B cell (primary cell): Measurements from ENCODE around the gene LSM10. TPM values are rescaled to one million over a fixed set of nuclear protein-coding genes. Genes with fewer than 3 reads are reported as not detected.

Source experiments
- ATAC-seq: fragments of 200-7000 bp; cut with Tn5 transposase; one replicate; pipeline ENCODE4 v1.10.0; 2021; ENCODE audit warnings: low read depth, mild to moderate bottlenecking, moderate number of reproducible peaks, moderate library complexity
- CTCF ChIA-PET: fragments of 350-600 bp; sonication (Branson Sonifier 250); formaldehyde crosslinking; loops from one replicate; lab custom pipeline; 2021; ENCODE audit warnings: antibody characterized with exemption, inconsistent platforms; lab: Charles Lee
- POLR2A ChIA-PET: fragments of 350-600 bp; sonication (Branson Sonifier 250); formaldehyde crosslinking; loops from one replicate; lab custom pipeline; 2021; ENCODE audit warnings: antibody characterized with exemption; lab: Charles Lee
- DNase-seq: peaks from one replicate; pipeline ENCODE4 v3.0.0; 2013
- H2AFZ ChIP-seq: 2 replicates; pipeline ENCODE4 v1.6.1; 2012; ENCODE audit warnings: mild to moderate bottlenecking, low read depth, low read length; ENCODE audit not compliant: insufficient read depth, poor library complexity, severe bottlenecking
- H3K27ac ChIP-seq, 2 donors: 1 replicate in 1 of 2; 2 replicates in 1 of 2; pipeline ENCODE4 v1.5.1; 2012 to 2013; ENCODE audit warnings: low read length in 2 of 2, mild to moderate bottlenecking in 2 of 2, moderate library complexity in 1 of 2
- H3K27me3 ChIP-seq, 4 experiments: fragments of 200-600 bp in 1 of 4; sonication (generic) in 1 of 4; replicated peaks in 1 of 4; 1 replicate in 2 of 4; 2 replicates in 2 of 4; pipeline versions ENCODE4 v1.6.1 to v1.7.0; 2013 to 2016; ENCODE audit warnings: low read length in 3 of 4, mild to moderate bottlenecking in 2 of 4, mixed read lengths in 1 of 4, moderate library complexity in 1 of 4; ENCODE audit not compliant: insufficient read depth in 4 of 4, control insufficient read depth in 3 of 4; ENCODE audit errors: control extremely low read depth in 1 of 4
- H3K36me3 ChIP-seq, 2 experiments: replicated peaks in 1 of 2; 1 replicate in 1 of 2; 2 replicates in 1 of 2; pipeline versions ENCODE4 v1.6.1 to v1.7.1; 2013; ENCODE audit warnings: low read length in 1 of 2; ENCODE audit not compliant: insufficient read depth in 2 of 2, control insufficient read depth in 1 of 2; ENCODE audit errors: control extremely low read depth in 1 of 2, extremely low read depth in 1 of 2
- H3K4me1 ChIP-seq, 2 donors: fragments of 200-600 bp in 1 of 2; sonication (generic) in 1 of 2; 1 replicate in 1 of 2; 2 replicates in 1 of 2; pipeline versions ENCODE4 v1.5.1 to v1.6.1; 2013 to 2017; ENCODE audit warnings: low read length in 2 of 2; ENCODE audit not compliant: control insufficient read depth in 2 of 2, insufficient read depth in 2 of 2
- H3K4me2 ChIP-seq: replicated peaks from 2 replicates; pipeline ENCODE3; 2012; ENCODE audit warnings: mild to moderate bottlenecking, low read depth, low read length; ENCODE audit not compliant: poor library complexity, severe bottlenecking
- H3K4me3 ChIP-seq, 5 experiments: fragments of 200-600 bp in 1 of 5; sonication (generic) in 1 of 5; 1 replicate in 3 of 5; 2 replicates in 2 of 5; pipeline versions ENCODE4 v1.5.1 to v1.7.0; 2011 to 2016; ENCODE audit warnings: low read length in 4 of 5, mild to moderate bottlenecking in 4 of 5, low read depth in 2 of 5, control low read depth in 1 of 5, moderate library complexity in 1 of 5; ENCODE audit not compliant: insufficient read depth in 1 of 5; ENCODE audit errors: control extremely low read depth in 1 of 5, extremely low read depth in 1 of 5
- H3K79me2 ChIP-seq: fragments of 200-600 bp; sonication (generic); one replicate; pipeline ENCODE4 v1.6.0; 2016; ENCODE audit warnings: low read length; ENCODE audit not compliant: control insufficient read depth, insufficient read depth
- H3K9ac ChIP-seq: fragments of 200-600 bp; sonication (generic); 2 replicates; pipeline ENCODE4 v1.6.1; 2017; ENCODE audit warnings: mild to moderate bottlenecking, low read length, moderate library complexity
- H3K9me3 ChIP-seq, 3 donors: one replicate each; pipeline versions ENCODE4 v1.6.1 to v1.7.1; 2013; ENCODE audit warnings: low read length in 2 of 3; ENCODE audit not compliant: control insufficient read depth in 2 of 3, insufficient read depth in 1 of 3; ENCODE audit errors: control extremely low read depth in 1 of 3
- H4K20me1 ChIP-seq: 2 replicates; pipeline ENCODE4 v1.6.0; 2012; ENCODE audit warnings: mild to moderate bottlenecking, low read length; ENCODE audit not compliant: insufficient read depth, control insufficient read depth, poor library complexity, severe bottlenecking
- H3K27ac Mint-ChIP-seq: one replicate; pipeline ENCODE4 v1.8.0; 2021; ENCODE audit warnings: mixed read lengths
- H3K27me3 Mint-ChIP-seq: one replicate; pipeline ENCODE4 v1.8.0; 2021; ENCODE audit warnings: mixed read lengths
- H3K4me1 Mint-ChIP-seq: one replicate; pipeline ENCODE4 v1.8.0; 2021; ENCODE audit warnings: mixed read lengths
- H3K4me3 Mint-ChIP-seq: one replicate; pipeline ENCODE4 v1.8.0; 2021; ENCODE audit warnings: mixed read lengths
- H3K9me3 Mint-ChIP-seq: one replicate; pipeline ENCODE4 v1.8.0; 2022; ENCODE audit warnings: mixed read lengths; ENCODE audit not compliant: insufficient read depth
- CTCF ChIP-seq: fragments of 200-600 bp; IDR thresholded peaks from one replicate; pipeline ENCODE4 v1.8.0; 2022; ENCODE audit warnings: antibody characterized with exemption, mild to moderate bottlenecking
- EZH2 ChIP-seq: IDR thresholded peaks from 2 replicates; pipeline ENCODE4 v1.6.1; 2012; ENCODE audit warnings: borderline replicate concordance, low read depth, mild to moderate bottlenecking, moderate library complexity, low read length; ENCODE audit not compliant: insufficient read depth, poor library complexity, severe bottlenecking
- WGBS: methylation state at CpG from one replicate; pipeline ENCODE4 v1.1.5; 2013; ENCODE audit warnings: missing lambda C conversion rate; ENCODE audit not compliant: insufficient coverage; 5-methylcytosine and 5-hydroxymethylcytosine counted together
- intact Hi-C: fragments of 100-400 bp; cut with micrococcal nuclease; formaldehyde crosslinking; loops from one replicate; pipeline ENCODE4 v1.10.0; 2022
- polyA plus RNA-seq: library from polyadenylated mRNA; depleted of rRNA; stranded (reverse); fragments of >200 nt; gene quantifications from 2 replicates; pipeline ENCODE4 v1.2.3, GENCODE V29; 2012
- total RNA-seq, 2 donors: library from RNA; stranded (reverse); fragments of 120-200 nt in 1 of 2; gene quantifications; 1 replicate in 1 of 2; 2 replicates in 1 of 2; pipeline versions ENCODE4 v1.2.3 to v1.2.4, GENCODE V29; 2013 to 2022

LSM10 gene
- total and polyA plus RNA-seq, 2 donors (not counting 1 experiment from before 2014, with no cell fraction given), result 73.5 to 136 TPM

- no peak overlapping the region for H3K4me3 ChIP-seq
- Mint-ChIP-seq H3K9me3 (no peaks in the 10 kb centered on the region), H3K4me3 (no peak overlapping the region), H3K27me3 (no peaks in the 10 kb centered on the region), H3K4me1 (no peaks in the 10 kb centered on the region), H3K27ac (no peak overlapping the region)
- no peaks in the 10 kb centered on the region for H3K9me3 ChIP-seq
- ChIA-PET CTCF (no interaction called here), POLR2A (interaction anchor here (0.6 kb wide), 1 partner anchor 23 kb away, joined by 5 read pairs; no protein-coding TSS in a partner anchor)
- 91% methylated on average over 3 of the region's 4 CpGs for WGBS
- TF ChIP-seq CTCF (no peak), EZH2 (no peak)
- intact Hi-C loops, result no loop called here
- no peaks in the 10 kb centered on the region for H3K4me1 ChIP-seq
- H3K27me3 ChIP-seq, result peaks cover 0 to 3% (median 0%) of the 10 kb centered on the region in 4 experiments
- no peak overlapping the region for H3K4me2 ChIP-seq
- H4K20me1 ChIP-seq, result no peaks in the 10 kb centered on the region
- H3K36me3 ChIP-seq, result no peaks in the 10 kb centered on the region
- no peak overlapping the region for H3K27ac ChIP-seq
- no peak for ATAC-seq
- DNase-seq, result no peak
- H3K9ac ChIP-seq, result no peak overlapping the region
- no peaks in the 10 kb centered on the region for H3K79me2 ChIP-seq
- H2AFZ ChIP-seq, result no peak overlapping the region
These were observed 41.0 kb upstream of the LSM10 start for GRCh38 chr1:36438715-36439114.

GRCh38 chr1:36436821-36437220 lies 39.1 kb upstream of the LSM10 start:
- CTCF ChIA-PET, result no interaction called here

More at GRCh38 chr1:36436821-36437220, 39.1 kb upstream of the LSM10 start:
- no peak for DNase-seq
- no peaks in the 10 kb centered on the region for H3K27me3 ChIP-seq
- H3K4me1 ChIP-seq, result no peaks in the 10 kb centered on the region
- no peak overlapping the region for H3K27ac ChIP-seq
- H3K4me3 ChIP-seq, result no peak overlapping the region
- TF ChIP-seq CTCF, result no peak
- no peak for TF ChIP-seq EZH2
- H3K4me3 Mint-ChIP-seq, result no peak overlapping the region
- no peaks in the 10 kb centered on the region for H3K4me1 Mint-ChIP-seq
- H3K9me3 Mint-ChIP-seq, result no peaks in the 10 kb centered on the region
- H4K20me1 ChIP-seq, result no peaks in the 10 kb centered on the region
- no peaks in the 10 kb centered on the region for H3K79me2 ChIP-seq
- H3K27ac Mint-ChIP-seq, result no peak overlapping the region
- ATAC-seq, result no peak
- H3K36me3 ChIP-seq, result no peaks in the 10 kb centered on the region
- WGBS, result no CpG with 5 or more reads among the region's 1 CpG
- POLR2A ChIA-PET, result no interaction called here
- no peaks in the 10 kb centered on the region for H3K9me3 ChIP-seq
- H3K9ac ChIP-seq, result no peak overlapping the region
- H3K27me3 Mint-ChIP-seq, result no peaks in the 10 kb centered on the region
- intact Hi-C loops, result no loop called here
- no peak overlapping the region for H2AFZ ChIP-seq
- H3K4me2 ChIP-seq, result no peak overlapping the region
